ENCODE results near the gene PROP1.
"Not testable (repeated sequence)": the region's sequence is repeated elsewhere in the genome, so short reads cannot be mapped to it uniquely, and the experiment has no call there.

DNA sequence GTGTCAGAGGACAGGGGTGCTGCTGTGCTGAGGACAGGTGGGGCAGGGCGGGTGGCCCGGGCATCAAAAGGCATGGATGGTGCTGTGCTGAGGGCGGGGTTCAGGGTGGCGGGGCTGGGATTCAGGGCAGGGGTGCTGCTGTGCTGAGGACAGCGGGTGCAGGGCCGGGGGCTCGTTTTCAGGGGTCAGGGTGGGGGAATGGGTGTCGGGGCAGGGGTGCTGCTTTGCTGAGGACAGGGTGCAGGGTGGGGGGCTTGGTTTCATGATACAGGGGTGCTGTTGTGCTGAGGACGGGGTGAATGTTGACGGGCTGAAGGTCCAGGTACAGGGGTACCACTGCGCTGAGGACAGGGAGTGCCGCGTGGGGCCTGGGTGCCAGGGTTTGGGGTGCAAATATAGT, 50.9 kb downstream of the PROP1 start:
- TF ChIP-seq CTCF (IDR thresholded peaks at IDR 0.05; ENCODE audit: borderline replicate concordance, extremely low read depth, low read length, poor library complexity, severe bottlenecking); EZH2 (IDR thresholded peaks at IDR 0.05; ENCODE audit: borderline replicate concordance, low read depth, low read length, severe bottlenecking): not testable (repeated sequence)

Measured in DND-41 (cell line).